ENCODE results near the gene RFX4. TPM values are rescaled to one million over a fixed set of nuclear protein-coding genes. Genes with fewer than 3 reads are reported as not detected.
A peak's percentile ranks its signal among the peaks of the same experiment; 100 is the strongest.

The RFX4 gene
- total and polyA plus RNA-seq, 2 donors (not counting 3 experiments of a cell fraction or from before 2014, with no cell fraction given) = not detected

GRCh38 chr12:106721915-106722314, 139.1 kb downstream of the RFX4 start:
- H3K9ac ChIP-seq (replicated peaks; ENCODE audit: extremely low read depth, insufficient read depth, low read length) = no peak overlapping the region
- no peaks in the 10 kb centered on the region for H3K36me3 ChIP-seq (ENCODE audit: control insufficient read depth in 2 of 2, extremely low read depth in 1 of 2, insufficient read depth in 2 of 2, low read length in 2 of 2)
- H3K27ac ChIP-seq (ENCODE audit: insufficient read depth, low read depth, low read length) = no peak overlapping the region
- dilution Hi-C loops (cut with MboI; ENCODE audit: extremely low pct_ligation_motif_present, low sequenced_read_pairs) = no loop called here
- H3K4me3 ChIP-seq (replicated peaks in 1 of 3; ENCODE audit: insufficient read depth in 1 of 3, low read depth in 1 of 3, low read length in 3 of 3) = no peak overlapping the region
- no peaks in the 10 kb centered on the region for H3K9me3 ChIP-seq (replicated peaks; ENCODE audit: control insufficient read depth, insufficient read depth, low read length)
- FAIRE-seq = no peak
- no peak overlapping the region for H3K4me2 ChIP-seq (ENCODE audit: insufficient read depth, low read length)
- TF ChIP-seq MYC (IDR thresholded peaks at IDR 0.05; ENCODE audit: low read depth, low read length) (no peak), JUN (IDR thresholded peaks at IDR 0.05; ENCODE audit: borderline replicate concordance, insufficient read depth, insufficient read length, low read depth) (no peak), MAX (IDR thresholded peaks at IDR 0.05; ENCODE audit: insufficient read depth, insufficient read length) (no peak), GATA2 (IDR thresholded peaks at IDR 0.05; ENCODE audit: insufficient read depth, insufficient read length, low read depth, low read length) (no peak), EZH2 (IDR thresholded peaks at IDR 0.05; ENCODE audit: borderline replicate concordance, low read depth, low read length, severe bottlenecking) (no peak)
- no peak overlapping the region for H2AFZ ChIP-seq (ENCODE audit: low read depth, low read length)
- intact Hi-C loops (cut with micrococcal nuclease) = no loop called here
- BruUV-seq (replicated peaks) = no TSS peak
- no peaks in the 10 kb centered on the region for H3K9me1 ChIP-seq (replicated peaks; ENCODE audit: control insufficient read depth, extremely low read depth, insufficient read depth, low read length)
- CTCF ChIA-PET = no interaction called here
- H3K79me2 ChIP-seq (ENCODE audit: control insufficient read depth, insufficient read depth, low read length) = no peaks in the 10 kb centered on the region
- peaks cover 5 to 6% of the 10 kb centered on the region in 2 experiments for H3K27me3 ChIP-seq (ENCODE audit: control insufficient read depth in 2 of 2, insufficient read depth in 2 of 2, low read length in 2 of 2)
- H4K20me1 ChIP-seq (replicated peaks; ENCODE audit: control insufficient read depth, extremely low read depth, insufficient read depth, low read length) = no peaks in the 10 kb centered on the region
- POLR2A ChIA-PET = no interaction called here
- no peak for DNase-seq (ENCODE audit: low read depth, low spot score)
- no peaks in the 10 kb centered on the region for H3K4me1 ChIP-seq (ENCODE audit: control insufficient read depth, extremely low read depth, insufficient read depth, low read length)

- no peak overlapping the region for H3K4me2 ChIP-seq (ENCODE audit: insufficient read depth, low read length)
- no peaks in the 10 kb centered on the region for H3K9me3 ChIP-seq (replicated peaks; ENCODE audit: control insufficient read depth, insufficient read depth, low read length)
- no peaks in the 10 kb centered on the region for H3K79me2 ChIP-seq (ENCODE audit: control insufficient read depth, insufficient read depth, low read length)
- H2AFZ ChIP-seq (ENCODE audit: low read depth, low read length) = no peak overlapping the region
- dilution Hi-C loops (cut with MboI; ENCODE audit: extremely low pct_ligation_motif_present, low sequenced_read_pairs) = no loop called here
- H3K4me1 ChIP-seq (ENCODE audit: control insufficient read depth, extremely low read depth, insufficient read depth, low read length) = no peaks in the 10 kb centered on the region
- intact Hi-C loops (cut with micrococcal nuclease) = no loop called here
- no peaks in the 10 kb centered on the region for H4K20me1 ChIP-seq (replicated peaks; ENCODE audit: control insufficient read depth, extremely low read depth, insufficient read depth, low read length)
- no peak overlapping the region for H3K4me3 ChIP-seq (replicated peaks in 1 of 3; ENCODE audit: insufficient read depth in 1 of 3, low read depth in 1 of 3, low read length in 3 of 3)
- H3K9me1 ChIP-seq (replicated peaks; ENCODE audit: control insufficient read depth, extremely low read depth, insufficient read depth, low read length) = no peaks in the 10 kb centered on the region
- no peak overlapping the region for H3K9ac ChIP-seq (replicated peaks; ENCODE audit: extremely low read depth, insufficient read depth, low read length)
- no TSS peak for BruUV-seq (replicated peaks)
- DNase-seq (ENCODE audit: low read depth, low spot score) (no peak), FAIRE-seq (no peak)
- H3K27me3 ChIP-seq (ENCODE audit: control insufficient read depth in 2 of 2, insufficient read depth in 2 of 2, low read length in 2 of 2) = peaks cover 5 to 6% of the 10 kb centered on the region in 2 experiments
- no peaks in the 10 kb centered on the region for H3K36me3 ChIP-seq (ENCODE audit: control insufficient read depth in 2 of 2, extremely low read depth in 1 of 2, insufficient read depth in 2 of 2, low read length in 2 of 2)
- CTCF ChIA-PET = interaction anchor here (1.3 kb wide), 1 partner anchor 13 kb away, joined by 3 read pairs; no protein-coding TSS in a partner anchor
- no peak overlapping the region for H3K27ac ChIP-seq (ENCODE audit: insufficient read depth, low read depth, low read length)
- peak in 1 of 2 donors; percentile 3 for TF ChIP-seq CTCF (IDR thresholded peaks at IDR 0.05; ENCODE audit: extremely low read depth in 1 of 2, insufficient read depth in 1 of 2, low read depth in 1 of 2, low read length in 2 of 2)
- TF ChIP-seq POLR2A (IDR thresholded peaks at IDR 0.05; ENCODE audit: low read depth, low read length) = no peak
- POLR2A ChIA-PET = no interaction called here
Observed at GRCh38 chr12:106722837-106723236, 140.0 kb downstream of the RFX4 start.

Measured in endothelial cell of umbilical vein (primary cell).